OCI-LY7 (cell line): ENCODE measurements around the gene RBCK1. TPM values are rescaled to one million over a fixed set of nuclear protein-coding genes. Genes with fewer than 3 reads are reported as not detected.

Source experiments
- BruUV-seq: library from RNA; stranded (reverse); fragments of 400-500 nt; replicated peaks from 2 replicates; lab custom pipeline; 2021; lab: Mats Ljungman, UMichigan
- CTCF ChIA-PET: fragments of 300-600 bp; sonication (Branson Sonifier 250); formaldehyde crosslinking; loops from one replicate; lab custom pipeline; 2022; ENCODE audit warnings: antibody characterized with exemption; ENCODE audit not compliant: unreplicated experiment; lab: Charles Lee
- POLR2A ChIA-PET: fragments of 300-600 bp; sonication (Branson Sonifier 250); formaldehyde crosslinking; loops from one replicate; lab custom pipeline; 2022; ENCODE audit warnings: antibody characterized with exemption; lab: Charles Lee
- DNase-seq: peaks from one replicate; pipeline ENCODE4 v3.0.0-alpha.2; 2015; ENCODE audit warnings: low spot score
- H2AFZ ChIP-seq: fragments of 200-600 bp; sonication (generic), shearing (Covaris generic); 2 replicates; pipeline ENCODE4 v1.6.1; 2014; ENCODE audit warnings: mild to moderate bottlenecking, antibody characterized with exemption, low read length, moderate library complexity
- H3K27ac ChIP-seq: fragments of 200-600 bp; sonication (generic); 2 replicates; pipeline ENCODE4 v1.5.1; 2014; ENCODE audit warnings: mixed run types, low read depth, mild to moderate bottlenecking, moderate library complexity, low read length, inconsistent platforms; ENCODE audit not compliant: poor library complexity, severe bottlenecking
- H3K36me3 ChIP-seq: fragments of 200-600 bp; sonication (generic); 2 replicates; pipeline ENCODE4 v1.6.1; 2014; ENCODE audit warnings: mild to moderate bottlenecking, antibody characterized with exemption, low read length, moderate library complexity, mixed read lengths; ENCODE audit not compliant: insufficient read depth
- H3K4me1 ChIP-seq: fragments of 200-600 bp; sonication (generic); 2 replicates; pipeline ENCODE4 v1.5.1; 2014; ENCODE audit warnings: mild to moderate bottlenecking, low read length; ENCODE audit not compliant: insufficient read depth, poor library complexity, severe bottlenecking
- H3K4me2 ChIP-seq: fragments of 200-600 bp; sonication (generic); 2 replicates; pipeline ENCODE4 v1.6.1; 2014; ENCODE audit warnings: mild to moderate bottlenecking, low read length
- H3K4me3 ChIP-seq: fragments of 200-600 bp; sonication (generic); 2 replicates; pipeline ENCODE4 v1.5.1; 2014; ENCODE audit warnings: mild to moderate bottlenecking, low read depth, low read length; ENCODE audit not compliant: poor library complexity, severe bottlenecking
- H3K79me2 ChIP-seq: fragments of 200-600 bp; sonication (generic); 2 replicates; pipeline ENCODE4 v1.6.1; 2016; ENCODE audit warnings: low read depth, mild to moderate bottlenecking, low read length, moderate library complexity, mixed read lengths; ENCODE audit not compliant: insufficient read depth
- H3K9me2 ChIP-seq: fragments of 200-600 bp; sonication (generic); 2 replicates; pipeline ENCODE4 v1.6.1; 2016; ENCODE audit warnings: mild to moderate bottlenecking, low read length, mixed read lengths; ENCODE audit not compliant: insufficient read depth
- H3K9me3 ChIP-seq: fragments of 200-600 bp; sonication (generic); 2 replicates; pipeline ENCODE4 v1.6.1; 2014; ENCODE audit warnings: mild to moderate bottlenecking, mixed run types, low read length, mixed read lengths
- H4K20me1 ChIP-seq: fragments of 200-600 bp; sonication (generic); 2 replicates; pipeline ENCODE4 v1.6.1; 2014; ENCODE audit warnings: mild to moderate bottlenecking, antibody characterized with exemption, low read length, moderate library complexity, mixed read lengths; ENCODE audit not compliant: insufficient read depth
- EZH2phosphoT487 ChIP-seq: fragments of 200-600 bp; sonication (generic); IDR thresholded peaks from 2 replicates; pipeline ENCODE4 v1.6.1; 2018; ENCODE audit warnings: low read depth, borderline replicate concordance, mild to moderate bottlenecking, mixed run types, antibody characterized with exemption, low read length, moderate library complexity, mixed read lengths
- intact Hi-C: fragments of 100-400 bp; cut with micrococcal nuclease; formaldehyde crosslinking; loops from one replicate; pipeline ENCODE4 v1.10.0; 2022; ENCODE audit not compliant: unreplicated experiment
- total RNA-seq, 2 experiments: library from RNA; depleted of rRNA in 1 of 2; stranded (reverse); fragments of >200 nt in 1 of 2; shearing (Covaris generic) in 1 of 2; gene quantifications; 2 replicates each; pipeline ENCODE4 v1.2.3, GENCODE V29; 2014 to 2022
- TF ChIP-seq, protein P1 (sequence below): fragments of 200-600 bp; sonication (generic); conservative IDR thresholded peaks from 2 replicates; pipeline ENCODE4 v1.5.1; 2014; ENCODE audit warnings: mild to moderate bottlenecking, antibody characterized with exemption, low read length, moderate library complexity, mixed read lengths

RBCK1 gene
- total RNA-seq, 2 experiments from 2014 or later, result 82.9 to 140 TPM

DNA sequence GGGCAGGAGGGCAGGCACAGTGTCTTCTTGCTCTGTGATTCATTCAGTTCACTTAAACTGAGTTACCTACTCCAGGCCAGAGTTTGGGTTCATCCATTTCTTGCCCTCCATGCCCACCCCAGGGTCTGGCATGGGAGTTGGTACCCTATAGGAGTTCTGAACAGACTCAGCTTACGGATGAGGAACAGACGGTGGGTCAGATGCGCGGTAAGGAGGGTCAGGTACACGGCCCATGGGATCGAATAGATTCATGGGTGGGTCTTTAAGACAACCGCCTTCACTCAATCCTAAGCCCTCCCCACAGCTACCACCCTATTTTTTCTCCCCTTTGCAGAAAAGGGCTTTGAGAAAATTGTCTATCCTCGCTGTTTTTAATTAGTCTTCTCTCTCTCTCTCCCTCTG, 40.6 kb upstream of the RBCK1 start:
- Histone ChIP-seq H3K4me2 (no peak overlapping the region), H3K9me2 (no peaks in the 10 kb centered on the region), H4K20me1 (no peaks in the 10 kb centered on the region), H3K27ac (no peak overlapping the region), H3K4me3 (no peak overlapping the region), H2AFZ (no peak overlapping the region), H3K9me3 (no peaks in the 10 kb centered on the region), H3K36me3 (no peaks in the 10 kb centered on the region), H3K79me2 (no peaks in the 10 kb centered on the region), H3K4me1 (peaks cover 32% of the 10 kb centered on the region)
- intact Hi-C loops, result no loop called here
- no peak for TF ChIP-seq EZH2phosphoT487
- TF ChIP-seq, protein P1, sequence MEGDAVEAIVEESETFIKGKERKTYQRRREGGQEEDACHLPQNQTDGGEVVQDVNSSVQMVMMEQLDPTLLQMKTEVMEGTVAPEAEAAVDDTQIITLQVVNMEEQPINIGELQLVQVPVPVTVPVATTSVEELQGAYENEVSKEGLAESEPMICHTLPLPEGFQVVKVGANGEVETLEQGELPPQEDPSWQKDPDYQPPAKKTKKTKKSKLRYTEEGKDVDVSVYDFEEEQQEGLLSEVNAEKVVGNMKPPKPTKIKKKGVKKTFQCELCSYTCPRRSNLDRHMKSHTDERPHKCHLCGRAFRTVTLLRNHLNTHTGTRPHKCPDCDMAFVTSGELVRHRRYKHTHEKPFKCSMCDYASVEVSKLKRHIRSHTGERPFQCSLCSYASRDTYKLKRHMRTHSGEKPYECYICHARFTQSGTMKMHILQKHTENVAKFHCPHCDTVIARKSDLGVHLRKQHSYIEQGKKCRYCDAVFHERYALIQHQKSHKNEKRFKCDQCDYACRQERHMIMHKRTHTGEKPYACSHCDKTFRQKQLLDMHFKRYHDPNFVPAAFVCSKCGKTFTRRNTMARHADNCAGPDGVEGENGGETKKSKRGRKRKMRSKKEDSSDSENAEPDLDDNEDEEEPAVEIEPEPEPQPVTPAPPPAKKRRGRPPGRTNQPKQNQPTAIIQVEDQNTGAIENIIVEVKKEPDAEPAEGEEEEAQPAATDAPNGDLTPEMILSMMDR, result no peak
- no peak for DNase-seq
- no TSS peak for BruUV-seq
- ChIA-PET CTCF (no interaction called here), POLR2A (interaction anchor here (0.6 to 2.7 kb wide), 2 partner anchors 40 to 43 kb away, joined by 3 to 7 read pairs; no protein-coding TSS in a partner anchor)

DNA sequence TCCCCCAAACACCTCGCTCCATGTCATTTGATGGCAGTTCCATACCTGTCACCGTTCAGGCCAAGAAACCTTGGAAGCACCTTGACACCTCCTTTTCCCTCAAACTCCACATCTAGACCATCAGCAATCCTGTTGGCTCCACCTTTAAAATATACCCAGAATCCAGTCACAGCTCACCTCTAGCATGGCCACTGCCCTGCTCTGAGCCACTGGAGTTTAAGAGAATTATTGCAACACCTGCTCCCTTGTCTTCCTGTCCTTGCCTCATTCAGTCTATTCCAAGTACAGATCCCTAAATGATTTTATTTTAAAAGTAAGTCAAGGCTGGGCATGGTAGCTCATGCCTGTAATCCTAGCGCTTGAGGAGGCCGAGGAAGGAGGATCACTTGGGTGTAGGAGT, 39.2 kb upstream of the RBCK1 start:
- Histone ChIP-seq H3K9me2 (no peaks in the 10 kb centered on the region), H3K4me3 (no peak overlapping the region), H3K36me3 (no peaks in the 10 kb centered on the region), H2AFZ (no peak overlapping the region), H4K20me1 (no peaks in the 10 kb centered on the region), H3K4me1 (peaks cover 27% of the 10 kb centered on the region), H3K79me2 (no peaks in the 10 kb centered on the region), H3K27ac (no peak overlapping the region), H3K9me3 (no peaks in the 10 kb centered on the region), H3K4me2 (no peak overlapping the region)
- TF ChIP-seq, protein P1, result no peak
- no peak for TF ChIP-seq EZH2phosphoT487
- intact Hi-C loops, result no loop called here
- BruUV-seq, result no TSS peak
- ChIA-PET CTCF (interaction anchor here (0.6 kb wide), 1 partner anchor 105 kb away, joined by 5 read pairs; no protein-coding TSS in a partner anchor), POLR2A (no interaction called here)
- no peak for DNase-seq

DNA sequence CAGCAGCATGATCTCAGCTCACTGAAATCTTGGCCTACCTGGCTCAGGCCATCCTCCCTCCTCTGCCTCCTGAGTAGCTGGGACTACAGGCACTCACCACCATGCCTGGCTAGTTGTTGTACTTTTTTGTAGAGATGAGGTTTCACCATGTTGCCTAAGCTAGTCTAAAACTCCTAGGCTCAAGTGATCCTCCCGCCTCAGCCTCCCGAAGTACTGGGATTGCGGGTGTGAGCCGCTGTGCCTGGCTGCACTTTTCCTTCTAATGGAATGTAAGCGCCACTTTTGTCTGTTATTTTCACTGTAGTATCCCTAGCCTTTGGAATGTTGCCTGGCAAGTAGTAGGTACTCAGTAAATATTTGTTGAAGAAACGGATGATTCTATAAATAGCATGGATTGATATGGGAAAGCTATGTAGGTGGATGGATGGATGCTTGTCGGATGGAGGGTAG, 37.9 kb upstream of the RBCK1 start:
- no peaks in the 10 kb centered on the region for H3K79me2 ChIP-seq
- no peak for DNase-seq
- ChIA-PET CTCF (no interaction called here), POLR2A (interaction anchor here (1.4 to 3.0 kb wide), 3 partner anchors 8 to 31 kb away, joined by 5 to 16 read pairs (median 5); partner anchors contain the start of gene TRIB3)
- intact Hi-C loops, result no loop called here
- H3K27ac ChIP-seq, result no peak overlapping the region
- BruUV-seq, result no TSS peak
- H3K9me3 ChIP-seq, result no peaks in the 10 kb centered on the region
- no peaks in the 10 kb centered on the region for H4K20me1 ChIP-seq
- H3K4me1 ChIP-seq, result peaks cover 21% of the 10 kb centered on the region
- H2AFZ ChIP-seq, result no peak overlapping the region
- H3K36me3 ChIP-seq, result no peaks in the 10 kb centered on the region
- TF ChIP-seq, protein P1, result no peak
- TF ChIP-seq EZH2phosphoT487, result no peak
- no peak overlapping the region for H3K4me2 ChIP-seq
- no peak overlapping the region for H3K4me3 ChIP-seq
- H3K9me2 ChIP-seq, result no peaks in the 10 kb centered on the region
